Fibroblast of skin of right quadriceps (primary cell): ENCODE results near the gene FANCI.

Source experiments
- DNase-seq: peaks from one replicate; pipeline ENCODE4 v3.0.0-alpha.2; 2013

The FANCI gene

GRCh38 chr15:89363770-89364169 is 120.0 kb downstream of the FANCI start:
- no peak for DNase-seq

GRCh38 chr15:89364341-89364740 is 120.6 kb downstream of the FANCI start:
- no peak for DNase-seq

- DNase-seq, result no peak
Observed at GRCh38 chr15:89364741-89365450, 121.1 kb downstream of the FANCI start.

GRCh38 chr15:89365462-89366065 is 121.8 kb downstream of the FANCI start:
- DNase-seq, result no peak
